Left renal pelvis (tissue), 4 donors: ENCODE results near the gene CELA3B. TPM values are rescaled to one million over a fixed set of nuclear protein-coding genes. Genes with fewer than 3 reads are reported as not detected.
"Not testable (repeated sequence)": the region's sequence is repeated elsewhere in the genome, so short reads cannot be mapped to it uniquely, and the experiment has no call there.

ENCODE experiments used
- DNase-seq, 4 donors: peaks; one replicate each; pipeline ENCODE4 v3.0.0-alpha.2; 2013; ENCODE audit warnings: low read depth in 4 of 4, low spot score in 3 of 4
- polyA plus RNA-seq, 4 donors: library from polyadenylated mRNA; unstranded; fragments of 120-200 nt; gene quantifications; one replicate each; pipeline ENCODE4 v1.2.1, GENCODE V29; 2013; ENCODE audit not compliant: insufficient read length in 4 of 4

Gene CELA3B, protein sequence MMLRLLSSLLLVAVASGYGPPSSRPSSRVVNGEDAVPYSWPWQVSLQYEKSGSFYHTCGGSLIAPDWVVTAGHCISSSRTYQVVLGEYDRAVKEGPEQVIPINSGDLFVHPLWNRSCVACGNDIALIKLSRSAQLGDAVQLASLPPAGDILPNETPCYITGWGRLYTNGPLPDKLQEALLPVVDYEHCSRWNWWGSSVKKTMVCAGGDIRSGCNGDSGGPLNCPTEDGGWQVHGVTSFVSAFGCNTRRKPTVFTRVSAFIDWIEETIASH
- not detected for polyA plus RNA-seq

DNA sequence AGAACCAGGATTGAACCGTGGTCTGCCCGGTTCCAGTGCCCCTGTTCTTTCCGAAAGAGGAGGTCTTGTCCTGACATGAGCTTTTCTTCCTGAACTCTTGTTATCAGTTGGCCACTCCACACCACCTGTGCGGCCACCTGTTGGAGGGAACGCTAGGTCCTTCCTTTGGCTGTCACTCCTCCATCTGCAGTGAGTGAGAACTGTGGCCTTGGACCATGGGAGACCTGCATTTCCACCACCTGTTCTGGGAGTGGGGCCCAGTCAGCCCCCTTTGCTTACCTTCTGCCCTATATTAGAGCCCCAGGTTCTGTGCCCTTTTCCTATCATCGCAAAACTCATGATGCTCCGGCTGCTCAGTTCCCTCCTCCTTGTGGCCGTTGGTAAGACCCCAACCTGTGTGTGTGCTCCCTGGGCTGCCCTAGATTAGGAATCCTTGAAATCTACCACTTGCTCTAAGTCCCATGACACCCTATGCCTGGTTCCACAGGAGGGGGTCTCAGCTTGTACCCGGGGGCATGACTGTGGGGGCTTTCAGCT is at the start of gene CELA3B:
CELA3B (plus strand) TSS at position 320 of the 537 bp plus-strand sequence; CDS start at position 338, 18 bp downstream.
- not testable (repeated sequence) for DNase-seq

DNA sequence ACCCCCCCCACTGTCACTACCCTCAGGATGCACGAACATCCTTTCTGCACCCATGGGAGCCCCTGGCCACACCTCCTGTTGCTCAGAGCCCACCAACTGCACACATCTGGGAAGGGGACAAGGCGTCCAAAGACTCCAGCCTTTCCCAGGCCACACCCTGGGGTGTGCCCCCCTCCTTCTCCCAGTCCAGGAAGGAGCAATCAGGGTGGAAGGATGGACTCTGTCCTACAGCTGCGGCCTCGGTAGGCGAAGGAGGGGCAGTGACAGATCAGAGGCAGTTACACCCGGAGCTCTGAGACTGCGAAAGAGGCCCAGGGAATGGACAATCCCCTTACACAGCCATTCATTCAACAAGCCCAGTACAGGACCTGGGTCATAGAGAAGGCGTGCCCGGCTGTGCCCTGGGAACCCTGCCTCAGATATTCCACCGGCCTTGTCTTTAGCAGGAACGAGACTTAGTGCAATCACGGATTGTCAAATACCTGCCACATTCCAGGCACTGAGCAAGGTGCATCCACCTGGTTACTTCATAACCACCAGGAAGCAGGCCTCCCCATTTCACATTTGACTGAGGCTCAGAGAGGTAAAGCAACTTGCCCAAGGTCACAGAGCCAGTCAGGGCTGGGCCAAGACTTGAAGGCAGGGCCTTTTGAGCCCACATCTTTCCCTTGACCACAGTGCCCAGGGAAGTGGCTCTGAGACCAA is 49.1 kb upstream of the CELA3B start:
- DNase-seq: no peak

DNA sequence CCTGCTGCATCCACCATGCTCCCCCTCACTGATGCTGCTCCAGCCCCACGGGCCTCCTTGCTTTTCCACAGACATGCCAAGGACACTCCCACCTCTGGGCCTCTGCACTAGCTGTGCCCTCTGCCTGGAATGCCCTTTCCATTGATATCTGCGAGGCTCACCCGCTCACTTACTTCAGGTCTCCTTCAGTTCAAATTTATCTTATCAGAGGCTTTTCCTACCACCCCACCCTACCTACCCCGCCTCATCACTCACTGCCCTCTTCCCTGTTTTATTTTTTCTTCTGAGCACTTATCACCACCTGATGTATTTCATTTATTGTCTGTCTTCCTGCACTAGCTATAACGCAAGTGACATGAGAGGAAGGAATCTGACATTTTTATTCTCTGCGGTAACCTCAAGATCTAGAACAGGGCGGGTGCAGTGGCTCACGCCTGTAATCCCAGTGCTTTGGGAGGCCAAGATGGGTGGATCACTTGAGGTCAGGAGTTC is 46.7 kb upstream of the CELA3B start:
- DNase-seq: no peak

DNA sequence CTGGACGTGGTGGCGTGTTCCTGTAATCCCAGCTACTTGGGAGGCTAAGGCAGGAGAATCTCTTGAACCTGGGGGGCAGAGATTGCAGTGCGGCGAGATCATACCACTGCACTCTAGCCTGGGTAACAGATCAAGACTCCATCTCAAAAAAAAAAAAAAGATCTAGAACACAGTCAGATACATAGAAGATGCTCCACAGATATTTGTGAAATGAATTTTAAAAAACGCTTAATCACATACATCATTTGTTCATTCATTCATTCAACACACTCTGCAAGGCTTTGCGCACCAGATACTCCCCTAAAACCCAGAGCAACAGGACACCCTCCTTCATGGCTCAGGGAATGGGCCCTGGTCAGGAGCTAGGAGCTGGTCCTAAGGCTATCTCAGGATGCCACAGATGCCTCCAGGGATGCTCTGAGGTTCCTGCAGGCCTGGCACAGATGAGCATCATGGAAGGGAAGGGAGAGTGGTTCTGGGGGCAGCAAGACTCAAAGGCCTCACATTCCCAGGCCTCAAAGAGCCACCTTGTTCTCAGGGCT is 46.1 kb upstream of the CELA3B start:
- no peak for DNase-seq

DNA sequence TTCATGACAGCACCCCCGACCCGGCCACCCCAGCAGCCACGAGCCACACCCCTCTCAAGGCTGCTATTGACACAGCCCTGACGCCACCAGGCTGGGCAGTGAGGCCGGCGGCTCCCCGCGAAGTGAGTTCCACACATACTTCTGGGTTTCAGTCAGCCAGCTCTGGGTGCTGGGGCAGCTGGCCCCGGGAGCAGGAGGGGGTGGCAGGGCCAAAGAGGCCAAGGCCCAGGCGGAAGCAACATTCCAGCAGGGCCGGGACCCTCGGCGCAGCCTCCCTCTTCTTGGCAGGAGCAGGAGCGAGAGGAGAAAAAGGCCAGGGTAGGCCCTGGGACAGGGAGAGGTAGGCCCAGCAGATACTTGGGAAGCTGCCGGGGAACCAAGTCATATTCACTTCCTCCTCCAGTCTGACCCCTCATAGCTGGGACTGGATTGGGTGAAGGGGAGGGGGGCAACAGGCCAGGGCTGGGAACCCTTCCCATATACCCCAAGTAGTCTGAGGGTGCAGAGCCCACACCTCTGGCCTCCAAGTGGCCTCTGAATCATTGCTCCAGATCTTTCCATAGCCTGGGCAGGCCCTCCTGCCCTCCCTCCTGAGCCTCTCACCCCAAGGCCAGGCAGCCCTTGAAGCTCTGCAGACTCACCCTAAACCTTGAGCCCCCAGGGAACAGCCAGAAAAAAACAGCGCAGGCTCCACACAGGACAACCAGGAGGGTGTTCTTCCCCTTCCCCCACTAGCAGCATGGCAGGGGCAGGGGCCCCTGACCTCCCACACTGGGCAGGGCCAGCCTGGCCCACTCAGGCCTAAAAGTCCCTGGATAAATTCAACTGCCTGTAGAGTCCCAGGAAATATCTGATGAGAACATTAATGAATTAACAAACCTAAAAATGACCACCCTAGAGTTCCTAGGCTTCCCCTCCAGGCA is 45.4 kb upstream of the CELA3B start:
- no peak for DNase-seq

DNA sequence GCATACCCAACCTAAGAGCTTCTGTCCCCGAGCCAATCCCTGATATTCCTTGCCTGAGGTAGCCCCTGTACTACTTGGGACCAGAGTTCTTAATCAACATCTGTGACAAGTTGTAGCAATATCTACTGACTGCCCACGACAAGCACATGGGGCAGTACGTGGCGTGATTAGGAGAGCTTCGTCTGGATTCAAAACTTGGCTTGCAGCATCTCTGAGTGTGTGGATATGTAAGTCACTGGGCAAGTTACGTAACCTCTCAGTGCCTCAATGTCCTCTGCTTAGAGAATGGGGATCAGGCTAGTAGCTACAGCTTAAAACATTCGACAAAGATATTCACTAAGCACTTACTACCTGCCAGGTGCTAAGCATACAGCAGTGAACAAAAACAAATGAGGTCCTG is 44.7 kb upstream of the CELA3B start:
- no peak for DNase-seq

DNA sequence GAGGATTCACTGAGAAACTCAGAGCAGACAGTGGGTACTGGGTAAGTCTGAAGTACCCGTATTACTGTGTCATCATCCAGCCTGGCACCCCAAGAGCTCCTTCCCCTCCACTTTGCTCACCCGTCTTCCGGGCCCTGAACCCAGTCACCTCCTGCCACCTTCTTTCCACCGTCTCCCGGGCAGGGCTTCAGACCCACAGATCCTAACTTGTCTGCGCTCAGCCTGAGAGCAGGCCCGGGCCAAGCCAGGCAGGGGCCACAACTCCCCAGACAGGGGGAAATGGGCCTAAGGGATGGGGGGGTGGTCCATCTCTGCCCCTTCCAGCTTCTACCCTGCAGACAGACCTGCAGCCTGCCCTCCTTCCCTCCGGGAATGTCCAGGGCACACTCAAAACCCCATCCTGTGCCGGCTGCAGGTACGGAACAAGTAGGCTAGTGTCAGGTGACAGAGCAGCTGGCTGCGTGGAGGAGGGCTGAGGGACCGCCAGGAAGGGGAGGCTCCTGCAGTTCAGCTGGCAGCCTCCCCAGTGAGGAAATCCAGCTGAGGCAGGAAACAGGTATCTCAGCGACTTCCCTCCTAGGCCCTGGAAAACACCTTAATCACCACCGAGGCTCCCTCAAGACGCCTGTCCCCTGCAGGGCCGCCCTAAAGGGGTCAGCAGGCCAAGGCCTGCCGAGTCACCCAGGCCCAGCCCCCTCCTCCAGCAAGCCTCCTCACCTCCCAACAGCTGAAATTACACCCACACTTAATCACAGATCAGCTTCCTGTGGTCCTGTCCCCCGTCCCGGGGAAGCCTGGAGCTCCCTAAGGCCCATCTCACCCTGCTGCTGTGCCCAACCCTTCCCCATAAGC is 43.2 kb upstream of the CELA3B start:
- no peak for DNase-seq

DNA sequence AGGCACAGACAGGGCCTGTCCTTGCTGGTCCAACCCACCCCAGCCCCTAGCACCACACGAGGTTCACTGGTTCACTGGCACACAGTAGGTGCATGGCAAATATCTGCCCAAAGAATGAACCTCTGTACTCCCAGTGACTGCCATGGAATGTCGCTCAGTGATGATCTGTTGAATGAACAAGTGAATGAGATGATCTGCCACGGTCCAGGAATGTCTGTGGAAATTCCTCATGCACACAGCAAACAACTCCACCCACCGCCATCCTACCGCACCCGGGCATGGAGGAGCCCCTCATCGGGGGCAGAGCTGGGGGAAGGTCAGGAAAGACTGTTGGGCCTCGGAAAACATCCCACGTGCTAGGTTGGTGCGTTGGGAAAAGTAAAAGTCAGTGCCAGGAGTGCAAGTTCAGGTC is 41.4 kb upstream of the CELA3B start:
- DNase-seq: no peak

DNA sequence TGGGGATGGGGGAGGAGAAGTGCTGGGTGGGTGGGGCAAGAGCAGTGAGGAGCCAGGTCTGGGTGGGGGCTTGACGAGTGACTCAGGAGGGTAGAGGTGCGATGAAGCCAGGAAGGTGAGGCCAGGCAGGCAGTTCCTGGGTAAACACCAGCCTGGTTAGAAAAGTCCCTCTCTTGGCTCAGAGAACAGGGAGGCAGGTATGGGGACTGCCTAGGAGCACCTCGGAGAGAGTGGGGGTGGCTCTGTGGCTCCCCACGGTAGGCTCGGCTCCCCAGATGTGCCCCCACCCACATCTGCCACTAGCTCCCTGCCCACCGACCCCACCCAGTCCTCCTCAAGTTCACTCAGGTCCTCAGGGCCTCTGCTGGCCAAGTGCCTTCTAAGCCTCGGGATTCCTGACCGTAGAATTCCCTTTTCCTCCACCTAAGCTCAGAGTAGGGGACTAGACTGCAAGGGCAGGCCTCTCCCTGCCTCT is 40.9 kb upstream of the CELA3B start:
- DNase-seq: no peak

DNA sequence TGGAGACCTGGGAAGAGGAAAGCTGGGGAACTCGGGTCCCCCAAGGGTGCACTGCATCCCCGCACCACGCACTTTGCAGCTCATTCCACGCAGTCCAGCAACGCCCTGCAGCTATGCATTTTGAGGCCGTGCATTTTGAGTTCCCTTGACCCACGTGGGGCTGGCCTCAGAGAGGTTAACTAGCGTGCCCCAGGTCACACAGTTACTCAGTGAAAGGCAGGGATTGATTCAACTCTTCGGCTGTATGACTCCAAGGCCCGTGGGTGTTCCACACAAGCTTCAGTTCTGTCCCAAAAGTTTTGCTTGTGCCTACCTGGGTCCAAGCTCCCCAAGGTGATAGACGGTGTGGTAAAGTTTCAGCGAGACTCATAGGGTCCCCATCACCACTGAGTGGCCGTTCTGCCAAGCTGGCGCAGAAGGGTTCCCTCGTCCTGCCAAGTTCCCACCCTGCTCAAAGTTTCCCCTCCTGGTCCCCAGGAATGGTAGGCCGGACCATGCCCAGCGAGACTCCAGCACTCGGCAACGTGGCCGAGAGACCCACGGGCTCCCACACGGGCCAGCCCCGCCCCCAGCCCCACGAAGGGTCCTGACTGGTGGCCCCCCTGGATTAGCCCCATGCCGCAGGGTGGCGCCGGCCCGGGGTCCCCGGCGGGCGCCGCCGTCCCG is 40.3 kb upstream of the CELA3B start:
- DNase-seq: no peak

DNA sequence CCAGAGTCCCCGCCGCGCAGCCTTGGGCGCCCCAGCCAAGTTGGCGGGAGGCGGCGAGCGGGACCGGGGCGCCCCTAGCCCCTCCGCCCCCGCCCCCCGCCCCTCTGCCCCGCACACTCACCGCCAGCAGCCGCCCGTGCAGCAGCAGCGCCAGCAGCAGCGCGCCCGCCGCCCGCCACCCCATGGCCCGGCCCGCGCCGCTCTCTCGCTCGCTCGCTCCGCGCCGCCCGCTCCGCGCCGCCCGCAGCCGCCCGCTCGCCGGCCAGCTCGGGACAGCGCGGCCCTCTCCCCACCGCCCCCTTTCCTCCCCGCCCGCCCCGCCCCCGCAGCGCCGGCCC is 39.8 kb upstream of the CELA3B start, which contains the start of gene HSPG2:
HSPG2 (minus strand) TSS at position 277 of the 338 bp plus-strand sequence; CDS start at position 184, 93 bp downstream.
- DNase-seq: no peak

DNA sequence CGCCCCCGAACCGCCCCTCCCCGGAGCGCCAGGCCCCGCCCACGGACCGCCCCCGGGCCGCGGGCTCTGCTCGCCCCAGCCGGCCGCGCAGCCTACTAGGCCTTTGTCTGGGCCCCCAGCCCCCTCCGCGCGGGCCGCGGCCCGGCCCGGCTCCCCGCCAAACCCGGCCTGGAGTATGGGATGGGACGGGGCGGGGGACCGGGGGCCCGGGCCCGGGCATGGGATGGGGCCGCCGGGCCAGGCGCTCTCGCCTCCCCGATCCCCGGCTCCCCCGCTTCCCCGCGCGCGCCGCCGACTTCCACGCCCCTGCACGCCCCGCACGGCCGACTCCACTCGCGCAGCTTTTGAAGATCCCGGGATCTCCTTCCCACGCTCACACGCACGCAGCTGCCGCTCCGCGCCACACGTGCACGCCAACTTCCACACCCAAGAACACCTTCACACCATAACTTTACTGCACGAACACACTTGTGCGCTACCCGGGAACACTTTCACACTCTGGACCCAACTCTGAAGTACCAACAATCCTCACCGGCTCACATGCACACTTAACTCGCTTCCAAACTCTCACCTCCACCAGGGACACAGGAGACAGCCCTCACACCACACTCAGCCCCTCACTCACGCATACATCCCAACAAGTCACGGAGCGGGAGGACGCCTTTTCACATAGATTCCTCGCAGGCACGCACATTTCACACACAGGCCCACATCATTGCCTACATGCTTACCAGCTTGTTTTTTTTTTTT is 39.3 kb upstream of the CELA3B start:
- DNase-seq: peak in 2 of 4 donors; percentile 77 to 81

DNA sequence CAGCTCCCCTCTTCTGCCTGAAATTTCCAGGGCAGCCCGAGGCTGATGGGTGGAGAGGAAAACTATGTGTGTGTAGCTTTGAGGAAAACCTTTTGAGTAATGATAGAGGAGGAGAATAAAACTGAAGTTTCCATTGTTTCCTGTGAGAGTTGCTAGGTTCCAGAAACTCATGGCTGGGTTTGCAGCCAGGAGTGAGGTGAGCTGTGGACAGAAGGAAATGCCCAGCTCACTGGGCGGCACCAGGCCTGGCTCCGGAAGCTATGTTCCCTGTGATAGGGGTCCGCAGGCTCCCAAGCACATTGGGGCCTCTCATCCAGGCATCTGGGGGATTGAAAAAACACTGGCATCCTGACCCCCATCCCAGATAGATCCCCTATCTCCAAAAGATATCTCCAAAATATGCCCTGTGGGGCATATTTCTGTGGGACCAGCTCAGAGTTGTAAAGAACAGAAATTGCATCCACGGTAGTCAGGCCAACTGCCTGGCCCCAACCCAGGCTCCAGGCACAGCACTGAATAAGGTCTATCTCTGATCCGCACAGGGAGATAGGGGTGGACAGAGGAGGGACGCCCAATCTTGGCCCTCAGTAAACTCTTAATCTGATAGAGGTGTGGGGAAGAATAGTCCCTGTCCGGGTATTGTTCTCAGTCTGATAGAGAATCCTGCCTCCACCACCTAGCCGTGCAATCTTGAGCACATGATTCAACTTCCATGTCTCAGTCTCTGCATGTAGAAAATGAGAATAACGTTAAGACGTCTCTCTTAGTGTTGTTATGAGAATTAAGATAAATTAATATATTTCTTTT is 37.9 kb upstream of the CELA3B start:
- no peak for DNase-seq

DNA sequence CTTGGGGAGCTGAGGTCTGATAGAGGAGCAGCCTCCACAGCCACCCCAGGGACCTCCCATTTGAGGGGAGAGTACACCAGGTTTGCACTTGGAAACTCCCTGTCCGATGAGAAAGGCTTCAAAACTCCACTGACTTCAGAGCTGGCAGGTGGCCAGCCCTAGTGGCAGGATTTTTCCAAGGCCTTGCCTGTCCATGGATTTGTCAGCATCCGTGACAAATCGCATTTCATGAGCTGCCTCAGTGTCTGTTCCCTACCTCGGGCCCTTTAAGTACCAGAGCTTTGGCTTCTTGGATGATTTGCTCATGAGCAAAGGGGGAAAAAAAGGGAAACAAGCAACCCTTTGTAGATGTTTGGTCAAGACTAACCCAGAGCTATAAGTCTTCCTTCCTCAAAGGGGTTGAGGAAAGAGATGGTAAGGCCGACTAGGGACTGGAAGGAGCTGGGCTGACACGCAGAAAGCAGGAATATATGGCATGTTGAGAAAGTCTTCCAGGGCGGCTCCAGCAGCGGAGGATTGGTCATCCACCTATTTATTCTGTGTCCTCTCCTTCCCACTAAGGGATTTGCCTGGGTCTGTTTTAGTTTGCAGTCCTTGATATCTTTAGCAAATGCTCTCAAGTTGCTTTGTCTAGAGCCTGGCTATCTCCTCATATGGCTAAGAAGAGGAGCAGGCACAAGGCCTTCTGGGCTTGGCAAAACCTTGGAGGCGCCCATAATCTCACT is 37.0 kb upstream of the CELA3B start:
- peak in 1 of 4 donors; percentile 50 for DNase-seq

DNA sequence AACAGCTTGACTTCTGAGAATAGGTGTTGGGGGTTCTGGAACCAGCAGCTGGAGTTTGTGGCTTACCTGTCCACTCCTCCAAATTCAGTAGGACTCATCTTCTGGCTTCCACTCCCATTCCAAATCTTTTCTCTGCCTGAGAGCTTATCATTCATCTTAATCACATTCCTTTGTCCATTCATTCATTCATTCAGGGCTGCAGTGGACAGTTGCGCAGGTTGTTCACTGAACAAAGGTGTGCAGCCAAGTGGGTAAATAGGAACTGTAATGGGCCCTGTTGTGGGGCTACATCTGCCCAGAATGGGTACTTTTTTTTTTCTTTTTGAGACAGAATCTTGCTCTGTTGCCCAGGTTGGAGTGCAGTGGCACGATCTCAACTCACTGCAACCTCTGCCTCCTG is 36.3 kb upstream of the CELA3B start:
- no peak for DNase-seq

DNA sequence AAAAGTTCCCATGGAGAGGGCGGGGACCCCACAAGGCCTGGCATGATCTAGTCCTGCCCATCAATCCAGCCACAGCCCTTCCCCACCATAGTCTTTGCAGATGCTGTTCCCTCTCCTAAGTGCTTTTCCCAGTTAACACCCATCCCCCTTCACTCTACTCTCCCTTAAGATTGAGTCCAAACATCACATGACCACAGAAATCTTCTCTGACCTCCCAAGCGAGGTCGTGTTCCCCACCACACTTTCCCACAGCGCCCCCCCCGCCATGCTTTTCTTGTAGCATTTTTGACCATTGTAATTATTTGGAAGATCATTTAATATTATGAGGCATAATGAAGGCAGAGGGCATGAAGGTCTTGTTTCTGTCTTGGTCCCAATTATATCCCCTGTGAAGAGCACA is 35.5 kb upstream of the CELA3B start:
- DNase-seq: no peak

DNA sequence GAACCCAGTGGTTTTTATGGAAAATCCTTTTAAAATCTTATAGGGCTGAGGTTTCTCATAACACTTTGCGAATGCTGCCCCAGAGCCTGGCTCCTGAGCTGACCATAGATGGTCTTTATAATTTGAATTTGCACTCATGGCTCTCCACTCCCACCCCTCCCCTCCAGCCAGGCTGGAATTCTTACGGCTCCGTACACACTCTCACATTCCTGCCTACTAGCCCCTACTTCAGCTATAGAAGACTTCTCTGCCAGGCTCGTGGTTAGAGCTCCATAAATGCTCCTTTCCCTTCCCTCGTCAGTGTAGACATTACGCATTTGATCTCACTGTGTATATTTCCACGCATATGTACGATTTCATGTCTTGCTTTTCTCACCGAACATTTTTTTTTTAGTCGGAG is 34.4 kb upstream of the CELA3B start:
- no peak for DNase-seq
